ENCODE data around the gene LDAF1. TPM values are rescaled to one million over a fixed set of nuclear protein-coding genes. Genes with fewer than 3 reads are reported as not detected.

The LDAF1 gene
- total and polyA plus RNA-seq, 2 donors (not counting 1 experiment from before 2014, with no cell fraction given), result 11.3 to 21.1 TPM

- Histone ChIP-seq H3K9me3 (ENCODE audit: control extremely low read depth in 1 of 3, control insufficient read depth in 2 of 3, insufficient read depth in 1 of 3, low read length in 2 of 3) (no peaks in the 10 kb centered on the region), H3K4me2 (replicated peaks; ENCODE audit: low read depth, low read length, poor library complexity, severe bottlenecking) (no peak overlapping the region), H3K27ac (ENCODE audit: low read length in 2 of 2) (no peak overlapping the region), H3K79me2 (ENCODE audit: control insufficient read depth, insufficient read depth, low read length) (no peaks in the 10 kb centered on the region), H3K4me3 (ENCODE audit: control extremely low read depth in 1 of 5, extremely low read depth in 1 of 5, insufficient read depth in 1 of 5, low read depth in 2 of 5, low read length in 4 of 5) (no peak overlapping the region), H4K20me1 (ENCODE audit: control insufficient read depth, insufficient read depth, low read length, poor library complexity, severe bottlenecking) (no peaks in the 10 kb centered on the region), H3K9ac (ENCODE audit: low read length) (no peak overlapping the region), H2AFZ (ENCODE audit: insufficient read depth, low read depth, low read length, poor library complexity, severe bottlenecking) (no peak overlapping the region), H3K4me1 (ENCODE audit: control insufficient read depth in 2 of 2, insufficient read depth in 2 of 2, low read length in 2 of 2) (no peaks in the 10 kb centered on the region), H3K27me3 (replicated peaks in 1 of 4; ENCODE audit: control extremely low read depth in 1 of 4, control insufficient read depth in 3 of 4, insufficient read depth in 4 of 4, low read length in 3 of 4) (peaks cover 0 to 3% (median 0%) of the 10 kb centered on the region in 4 experiments), H3K36me3 (replicated peaks in 1 of 2; ENCODE audit: control extremely low read depth in 1 of 2, control insufficient read depth in 1 of 2, extremely low read depth in 1 of 2, insufficient read depth in 2 of 2, low read length in 1 of 2) (no peaks in the 10 kb centered on the region)
- no peaks in the 10 kb centered on the region for H3K9me3 Mint-ChIP-seq (ENCODE audit: insufficient read depth)
- intact Hi-C loops (cut with micrococcal nuclease), result no loop called here
- no peak overlapping the region for H3K4me3 Mint-ChIP-seq
- no peak for DNase-seq
- 95% methylated on average over 7 of the region's 7 CpGs for WGBS (ENCODE audit: insufficient coverage)
- ATAC-seq (ENCODE audit: low read depth), result no peak
- H3K27me3 Mint-ChIP-seq, result no peaks in the 10 kb centered on the region
- ChIA-PET POLR2A (no interaction called here), CTCF (no interaction called here)
- no peak for TF ChIP-seq EZH2 (IDR thresholded peaks at IDR 0.05; ENCODE audit: borderline replicate concordance, insufficient read depth, low read depth, low read length, poor library complexity, severe bottlenecking)
- no peak for TF ChIP-seq CTCF (IDR thresholded peaks at IDR 0.05)
- H3K27ac Mint-ChIP-seq, result no peak overlapping the region
- no peaks in the 10 kb centered on the region for H3K4me1 Mint-ChIP-seq
Observed at GRCh38 chr16:21126518-21126917, 32.0 kb upstream of the LDAF1 start.

GRCh38 chr16:21128991-21129390, 29.5 kb upstream of the LDAF1 start:
- CTCF ChIA-PET, result no interaction called here

More at GRCh38 chr16:21128991-21129390, 29.5 kb upstream of the LDAF1 start:
- no peaks in the 10 kb centered on the region for H3K27me3 Mint-ChIP-seq
- ATAC-seq (ENCODE audit: low read depth) (no peak), DNase-seq (no peak)
- H3K4me3 ChIP-seq (ENCODE audit: control extremely low read depth in 1 of 5, extremely low read depth in 1 of 5, insufficient read depth in 1 of 5, low read depth in 2 of 5, low read length in 4 of 5), result no peak overlapping the region
- no peak overlapping the region for H3K4me2 ChIP-seq (replicated peaks; ENCODE audit: low read depth, low read length, poor library complexity, severe bottlenecking)
- H3K27me3 ChIP-seq (replicated peaks in 1 of 4; ENCODE audit: control extremely low read depth in 1 of 4, control insufficient read depth in 3 of 4, insufficient read depth in 4 of 4, low read length in 3 of 4), result peaks cover 0 to 3% (median 0%) of the 10 kb centered on the region in 4 experiments
- no peaks in the 10 kb centered on the region for H3K9me3 ChIP-seq (ENCODE audit: control extremely low read depth in 1 of 3, control insufficient read depth in 2 of 3, insufficient read depth in 1 of 3, low read length in 2 of 3)
- no peaks in the 10 kb centered on the region for H3K4me1 Mint-ChIP-seq
- POLR2A ChIA-PET, result interaction anchor here (0.7 kb wide), 1 partner anchor 1219 kb away, joined by 7 read pairs; no protein-coding TSS in a partner anchor
- intact Hi-C loops (cut with micrococcal nuclease), result no loop called here
- H3K4me3 Mint-ChIP-seq, result no peak overlapping the region
- H3K27ac Mint-ChIP-seq, result no peak overlapping the region
- H3K9me3 Mint-ChIP-seq (ENCODE audit: insufficient read depth), result no peaks in the 10 kb centered on the region
- 93% methylated on average over 5 of the region's 6 CpGs for WGBS (ENCODE audit: insufficient coverage)
- no peak overlapping the region for H2AFZ ChIP-seq (ENCODE audit: insufficient read depth, low read depth, low read length, poor library complexity, severe bottlenecking)
- H3K36me3 ChIP-seq (replicated peaks in 1 of 2; ENCODE audit: control extremely low read depth in 1 of 2, control insufficient read depth in 1 of 2, extremely low read depth in 1 of 2, insufficient read depth in 2 of 2, low read length in 1 of 2), result no peaks in the 10 kb centered on the region
- TF ChIP-seq CTCF (IDR thresholded peaks at IDR 0.05) (no peak), EZH2 (IDR thresholded peaks at IDR 0.05; ENCODE audit: borderline replicate concordance, insufficient read depth, low read depth, low read length, poor library complexity, severe bottlenecking) (no peak)
- no peak overlapping the region for H3K9ac ChIP-seq (ENCODE audit: low read length)
- H3K79me2 ChIP-seq (ENCODE audit: control insufficient read depth, insufficient read depth, low read length), result no peaks in the 10 kb centered on the region
- no peak overlapping the region for H3K27ac ChIP-seq (ENCODE audit: low read length in 2 of 2)
- H3K4me1 ChIP-seq (ENCODE audit: control insufficient read depth in 2 of 2, insufficient read depth in 2 of 2, low read length in 2 of 2), result no peaks in the 10 kb centered on the region
- no peaks in the 10 kb centered on the region for H4K20me1 ChIP-seq (ENCODE audit: control insufficient read depth, insufficient read depth, low read length, poor library complexity, severe bottlenecking)
